Testis (tissue), 3 donors: ENCODE results near the gene NCOA4. TPM values are rescaled to one million over a fixed set of nuclear protein-coding genes. Genes with fewer than 3 reads are reported as not detected.
"Not testable (repeated sequence)": the region's sequence is repeated elsewhere in the genome, so short reads cannot be mapped to it uniquely, and the experiment has no call there.

Experiments used
- DNase-seq: peaks from one replicate; pipeline ENCODE4 v3.0.0-alpha.2; 2019
- H3K27ac ChIP-seq, 2 donors: fragments of 200-600 bp; sonication (generic); one replicate each; pipeline ENCODE4 v1.5.1; 2019
- H3K27me3 ChIP-seq: fragments of 200-600 bp; sonication (generic); one replicate; pipeline ENCODE4 v1.5.1; 2019
- H3K36me3 ChIP-seq: fragments of 200-600 bp; sonication (generic); one replicate; pipeline ENCODE4 v1.5.1; 2017; ENCODE audit warnings: low read depth; ENCODE audit errors: missing control alignments
- H3K4me1 ChIP-seq: fragments of 200-600 bp; sonication (generic); one replicate; pipeline ENCODE4 v1.5.1; 2019
- H3K4me3 ChIP-seq, 2 donors: fragments of 200-600 bp; sonication (generic); one replicate each; pipeline ENCODE4 v1.5.1; 2017 to 2019
- H3K9me3 ChIP-seq: fragments of 200-600 bp; sonication (generic); one replicate; pipeline ENCODE4 v1.5.1; 2017
- CTCF ChIP-seq, 3 experiments: fragments of 450-650 bp in 2 of 3; fragments of 200-600 bp in 1 of 3; sonication (generic) in 1 of 3; IDR thresholded peaks; one replicate each; pipeline ENCODE4 v1.5.1; 2016 to 2019; ENCODE audit warnings: antibody characterized with exemption in 3 of 3, mild to moderate bottlenecking in 2 of 3, moderate library complexity in 1 of 3
- POLR2A ChIP-seq: fragments of 450-650 bp; IDR thresholded peaks from one replicate; pipeline ENCODE4 v1.6.1; 2017; ENCODE audit warnings: antibody characterized with exemption, mild to moderate bottlenecking, moderate library complexity
- WGBS, 2 donors: methylation state at CpG; one replicate each; pipeline ENCODE4 v1.1.5; 2018; 5-methylcytosine and 5-hydroxymethylcytosine counted together
- intact Hi-C: fragments of 100-400 bp; cut with DNase I; formaldehyde crosslinking; loops from one replicate; pipeline ENCODE4 v1.15.1; 2023; ENCODE audit warnings: low total_unique reads
- polyA plus RNA-seq: library from polyadenylated mRNA; stranded (reverse); fragments of 350-450 nt; fragmentation: Illumina TruSeq; extraction: RNeasy Lipid Tissue Mini Kit (QIAGEN cat#74804); gene quantifications from one replicate; pipeline ENCODE4 v1.2.3, GENCODE V29; 2014; ENCODE audit warnings: low read depth, low replicate concordance; ENCODE audit not compliant: insufficient read depth
- total RNA-seq, 2 donors: library from RNA; depleted of rRNA; stranded (reverse); fragments of >200 nt; gene quantifications; one replicate each; pipeline ENCODE4 v1.2.3, GENCODE V29; 2016

NCOA4 gene
- total and polyA plus RNA-seq, 3 donors from 2014 or later = 64.4 to 90.8 (median 76.0) TPM

- H3K36me3 ChIP-seq = no peaks in the 10 kb centered on the region
Measured at GRCh38 chr10:46004963-46005362, 25.5 kb downstream of the NCOA4 start.

DNA sequence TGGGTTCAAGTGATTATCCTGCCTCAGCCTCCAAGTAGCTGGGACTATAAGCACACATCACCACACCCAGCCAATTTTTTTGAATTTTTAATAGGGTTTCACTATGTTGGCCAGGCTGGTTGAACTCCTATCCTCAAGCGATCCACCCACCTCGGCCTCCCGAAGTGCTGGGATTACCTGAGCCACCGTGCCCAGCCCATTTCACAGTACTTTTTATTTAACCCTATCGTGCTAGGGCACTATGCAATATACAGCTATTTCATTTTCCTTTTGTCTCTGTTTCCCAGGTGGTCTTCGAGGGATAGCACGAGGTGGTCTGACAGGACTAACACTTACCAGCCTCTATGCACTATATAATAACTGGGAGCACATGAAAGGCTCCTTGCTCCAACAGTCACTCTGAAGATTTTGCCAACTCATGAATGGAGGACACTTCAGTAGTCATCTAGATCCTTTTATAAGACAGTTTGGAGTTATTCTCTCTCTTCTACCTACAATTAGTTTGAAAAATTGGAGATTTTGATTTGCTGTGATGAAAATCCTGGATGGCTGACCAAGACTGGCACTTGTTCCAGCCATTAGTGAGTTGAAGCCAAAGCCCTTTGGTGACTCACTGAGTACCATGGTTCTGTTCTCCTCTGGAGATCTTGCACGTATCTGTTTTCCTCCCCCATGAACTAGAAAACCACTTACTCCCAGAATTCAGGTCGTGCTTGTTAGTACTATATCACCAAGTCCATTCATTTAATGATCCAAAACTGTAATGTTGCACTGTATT, 27.3 kb downstream of the NCOA4 start:
- intact Hi-C loops = no loop called here
- Histone ChIP-seq H3K9me3 (no peaks in the 10 kb centered on the region), H3K4me1 (no peaks in the 10 kb centered on the region), H3K36me3 (no peaks in the 10 kb centered on the region), H3K27ac (no peak overlapping the region), H3K27me3 (no peaks in the 10 kb centered on the region), H3K4me3 (no peak overlapping the region)
- TF ChIP-seq CTCF (IDR thresholded peaks at IDR 0.05) (no peak), POLR2A (no peak)
- DNase-seq = no peak
- WGBS, 2 donors = 90% methylated on average over 9 of the region's 9 CpGs

More at GRCh38 chr10:46004963-46005362, 25.5 kb downstream of the NCOA4 start:
- DNase-seq = no peak
- H3K9me3 ChIP-seq = no peaks in the 10 kb centered on the region
- no peak overlapping the region for H3K4me3 ChIP-seq
- H3K27me3 ChIP-seq = no peaks in the 10 kb centered on the region
- TF ChIP-seq POLR2A = no peak
- TF ChIP-seq CTCF (IDR thresholded peaks at IDR 0.05) = no peak
- no peaks in the 10 kb centered on the region for H3K4me1 ChIP-seq
- intact Hi-C loops = no loop called here
- H3K27ac ChIP-seq = no peak overlapping the region
- 93 to 97% methylated on average over 2 of the region's 2 CpGs for WGBS, 2 donors

- H3K36me3 ChIP-seq, H3K27ac ChIP-seq, H3K27me3 ChIP-seq, H3K4me3 ChIP-seq, H3K4me1 ChIP-seq, DNase-seq, intact Hi-C loops, H3K9me3 ChIP-seq: not testable (repeated sequence)
- WGBS, 2 donors = 94 to 97% methylated on average over 7 of the region's 7 CpGs
Measured at GRCh38 chr10:46002189-46002687, 28.2 kb downstream of the NCOA4 start.

DNA sequence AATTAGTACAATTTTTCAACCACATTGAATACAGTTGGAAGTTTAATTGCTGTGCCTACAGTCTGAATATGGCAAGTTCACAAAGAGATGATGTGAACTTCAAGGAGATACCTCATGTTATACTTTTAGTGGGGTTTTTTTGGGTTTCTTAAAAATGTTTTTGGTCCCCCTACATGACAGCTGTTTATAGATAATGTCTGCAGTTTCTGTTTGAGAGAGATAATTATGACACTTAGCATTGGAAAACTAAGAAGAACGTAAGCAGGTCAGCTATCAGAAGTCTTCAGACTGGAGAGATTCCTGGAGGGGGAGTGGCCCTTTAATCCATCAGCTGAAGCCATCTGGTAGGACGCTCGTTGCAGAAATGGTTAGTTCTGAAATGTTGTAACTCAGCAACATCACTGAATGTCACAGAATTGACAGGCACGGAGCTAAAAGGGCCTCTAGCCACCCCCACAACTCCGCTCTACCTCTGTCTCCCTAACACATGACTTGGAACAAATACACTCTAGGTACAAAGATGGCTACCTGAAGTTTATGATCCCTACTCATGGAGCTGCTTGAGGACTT, 29.2 kb downstream of the NCOA4 start:
- WGBS, 2 donors = 66 to 76% methylated on average over 5 of the region's 5 CpGs
- no peak overlapping the region for H3K27ac ChIP-seq
- no peaks in the 10 kb centered on the region for H3K36me3 ChIP-seq
- intact Hi-C loops = no loop called here
- DNase-seq = no peak
- TF ChIP-seq CTCF (IDR thresholded peaks at IDR 0.05) (no peak), POLR2A (no peak)
- H3K4me3 ChIP-seq = no peak overlapping the region
- H3K4me1 ChIP-seq = no peaks in the 10 kb centered on the region
- H3K9me3 ChIP-seq = no peaks in the 10 kb centered on the region
- no peaks in the 10 kb centered on the region for H3K27me3 ChIP-seq

DNA sequence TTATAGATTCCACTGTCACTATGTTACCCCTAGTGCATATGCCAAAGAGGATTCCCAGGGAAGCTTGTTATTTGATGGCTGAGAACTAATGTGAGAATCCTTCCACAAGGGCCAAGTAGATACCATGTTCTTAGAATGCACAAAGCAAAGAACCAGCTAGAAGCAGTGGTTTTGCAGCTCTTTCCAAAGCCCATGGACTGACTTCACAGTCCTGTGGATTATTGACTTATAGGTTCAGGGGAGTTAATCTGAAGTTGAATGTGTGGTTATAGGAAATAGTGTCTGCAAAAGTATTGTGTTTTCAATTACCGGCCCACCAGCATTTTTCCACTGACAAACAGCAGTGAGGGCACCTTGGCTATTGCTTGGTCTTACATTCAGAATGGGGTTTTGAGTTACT, 29.9 kb downstream of the NCOA4 start:
- Histone ChIP-seq H3K27ac (no peak overlapping the region), H3K4me3 (no peak overlapping the region), H3K36me3 (no peaks in the 10 kb centered on the region), H3K9me3 (no peaks in the 10 kb centered on the region), H3K4me1 (no peaks in the 10 kb centered on the region), H3K27me3 (no peaks in the 10 kb centered on the region)
- 88 to 100% methylated on average over 1 of the region's 1 CpG for WGBS, 2 donors
- intact Hi-C loops = no loop called here
- DNase-seq = no peak
- no peak for TF ChIP-seq POLR2A
- TF ChIP-seq CTCF (IDR thresholded peaks at IDR 0.05) = no peak

GRCh38 chr10:45999955-46000354, 30.5 kb downstream of the NCOA4 start:
- H3K27ac ChIP-seq, H3K4me1 ChIP-seq, H3K4me3 ChIP-seq, DNase-seq, intact Hi-C loops, H3K27me3 ChIP-seq, H3K9me3 ChIP-seq, H3K36me3 ChIP-seq: not testable (repeated sequence)
- WGBS, 2 donors = 91 to 98% methylated on average over 5 of the region's 5 CpGs
